Ishikawa (cell line): ENCODE results near the gene SLC25A23.

Source experiments
- CEBPB ChIP-seq: IDR thresholded peaks from 2 replicates; pipeline ENCODE4 v1.6.1; 2012
- CREB1 ChIP-seq: IDR thresholded peaks from 2 replicates; pipeline ENCODE4 v1.6.1; 2012; ENCODE audit warnings: low read depth
- EGR1 ChIP-seq: IDR thresholded peaks from 2 replicates; pipeline ENCODE4 v1.6.1; 2012
- EP300 ChIP-seq: IDR thresholded peaks from 2 replicates; pipeline ENCODE4 v1.6.1; 2012; ENCODE audit warnings: borderline replicate concordance
- NFIC ChIP-seq: IDR thresholded peaks from 2 replicates; pipeline ENCODE4 v1.6.1; 2012
- RAD21 ChIP-seq: IDR thresholded peaks from 2 replicates; pipeline ENCODE4 v1.6.1; 2012; ENCODE audit warnings: low read depth
- REST ChIP-seq: IDR thresholded peaks from 2 replicates; pipeline ENCODE4 v1.6.1; 2012; ENCODE audit warnings: low read depth, mild to moderate bottlenecking
- TAF1 ChIP-seq: IDR thresholded peaks from 2 replicates; pipeline ENCODE4 v1.6.1; 2012; ENCODE audit warnings: low read depth, mild to moderate bottlenecking
- TCF12 ChIP-seq: IDR thresholded peaks from 2 replicates; pipeline ENCODE4 v1.6.1; 2012; ENCODE audit warnings: low read depth
- TEAD4 ChIP-seq: IDR thresholded peaks from 2 replicates; pipeline ENCODE4 v1.6.1; 2012
- USF1 ChIP-seq: IDR thresholded peaks from 2 replicates; pipeline ENCODE4 v1.6.1; 2012
- YY1 ChIP-seq: IDR thresholded peaks from 2 replicates; pipeline ENCODE4 v1.6.1; 2012; ENCODE audit warnings: low read depth
- ZBTB7A ChIP-seq: IDR thresholded peaks from 2 replicates; pipeline ENCODE4 v1.6.1; 2012; ENCODE audit warnings: low read depth
- TF ChIP-seq, protein P1 (sequence below): IDR thresholded peaks from 2 replicates; pipeline ENCODE4 v1.6.1; 2012

DNA sequence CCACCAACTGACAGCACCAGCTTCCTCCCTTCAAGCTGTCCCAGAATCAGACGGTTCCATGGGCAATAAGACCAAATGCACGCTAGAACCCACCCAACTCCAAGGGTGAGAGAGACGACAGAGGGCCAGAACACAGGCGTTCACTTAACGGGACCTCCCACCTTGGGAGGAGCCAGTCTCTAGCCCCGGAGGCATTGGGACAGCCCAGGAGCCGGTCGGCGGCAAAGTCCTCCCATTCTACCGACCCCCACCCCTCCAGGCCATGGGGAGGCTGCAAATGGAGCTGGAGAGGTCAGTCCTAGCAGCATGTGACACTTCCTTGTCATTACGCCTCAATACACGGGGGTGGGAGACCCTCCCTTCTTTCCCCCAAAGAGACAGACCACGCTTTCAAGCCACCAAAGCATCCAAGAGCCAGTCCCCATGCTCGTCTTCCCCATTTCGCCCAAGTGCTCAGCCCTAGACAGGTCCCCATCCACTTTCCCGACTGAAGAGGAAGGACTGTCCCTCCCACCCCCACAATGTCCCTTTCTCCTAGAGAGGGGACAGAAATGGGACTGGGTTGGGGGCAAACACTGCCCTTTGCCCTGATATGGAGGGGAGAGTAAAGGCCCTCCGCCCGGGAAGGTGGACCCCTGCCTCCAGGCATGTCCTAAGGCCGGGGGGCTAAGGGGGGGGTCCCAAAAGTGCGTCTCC lies 35.9 kb downstream of the SLC25A23 start:
- TF ChIP-seq TEAD4 (no peak), EGR1 (no peak), EP300 (no peak), TCF12 (no peak), RAD21 (no peak), NFIC (no peak), CREB1 (no peak), YY1 (no peak), CEBPB (no peak), REST (no peak), ZBTB7A (no peak; the same call in 1 of the 2 replicates), TAF1 (no peak), USF1 (no peak)
- TF ChIP-seq, protein P1, sequence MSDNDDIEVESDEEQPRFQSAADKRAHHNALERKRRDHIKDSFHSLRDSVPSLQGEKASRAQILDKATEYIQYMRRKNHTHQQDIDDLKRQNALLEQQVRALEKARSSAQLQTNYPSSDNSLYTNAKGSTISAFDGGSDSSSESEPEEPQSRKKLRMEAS: no peak
